CD8-positive, alpha-beta memory T cell (primary cell): ENCODE measurements around the gene TRAF5. TPM values are rescaled to one million over a fixed set of nuclear protein-coding genes. Genes with fewer than 3 reads are reported as not detected.

ENCODE experiments used
- CTCF ChIA-PET: fragments of 350-600 bp; sonication (Branson Sonifier 250); formaldehyde crosslinking; loops from one replicate; lab custom pipeline; 2021; ENCODE audit warnings: antibody characterized with exemption; lab: Charles Lee
- POLR2A ChIA-PET: fragments of 350-600 bp; sonication (Branson Sonifier 250); formaldehyde crosslinking; loops from one replicate; lab custom pipeline; 2021; ENCODE audit warnings: antibody characterized with exemption; lab: Charles Lee
- DNase-seq, 5 donors: peaks; one replicate each; pipeline versions ENCODE4 v3.0.0 to v3.0.0-alpha.2; 2020 to 2022; ENCODE audit warnings: mixed read lengths in 1 of 5
- H3K27ac ChIP-seq: one replicate; pipeline ENCODE4 v1.7.0; 2013; ENCODE audit warnings: low read depth, mild to moderate bottlenecking, low read length, moderate library complexity
- H3K27me3 ChIP-seq: 2 replicates; pipeline ENCODE4 v1.7.0; 2013; ENCODE audit warnings: low read length, mild to moderate bottlenecking; ENCODE audit not compliant: insufficient read depth, poor library complexity, severe bottlenecking
- H3K36me3 ChIP-seq: 2 replicates; pipeline ENCODE4 v1.7.0; 2013; ENCODE audit warnings: mild to moderate bottlenecking, low read length, moderate library complexity; ENCODE audit not compliant: insufficient read depth
- H3K4me1 ChIP-seq: 2 replicates; pipeline ENCODE4 v1.7.0; 2013; ENCODE audit warnings: mild to moderate bottlenecking, low read length, moderate library complexity; ENCODE audit not compliant: insufficient read depth
- H3K4me3 ChIP-seq: 2 replicates; pipeline ENCODE4 v1.7.0; 2013; ENCODE audit warnings: mild to moderate bottlenecking, low read length
- H3K9me3 ChIP-seq: 2 replicates; pipeline ENCODE4 v1.7.0; 2013; ENCODE audit warnings: mild to moderate bottlenecking, low read length
- H3K27ac Mint-ChIP-seq, 8 donors: one replicate each; pipeline ENCODE4 v1.8.0; 2020 to 2021; ENCODE audit warnings: mixed read lengths in 8 of 8, mild to moderate bottlenecking in 6 of 8, inconsistent platforms in 3 of 8, moderate library complexity in 3 of 8
- H3K27me3 Mint-ChIP-seq, 2 donors: one replicate each; pipeline ENCODE4 v1.8.0; 2020 to 2021; ENCODE audit warnings: mixed read lengths in 2 of 2, mild to moderate bottlenecking in 1 of 2, moderate library complexity in 1 of 2
- H3K36me3 Mint-ChIP-seq, 3 donors: one replicate each; pipeline ENCODE4 v1.8.0; 2020 to 2021; ENCODE audit warnings: mixed read lengths in 3 of 3, inconsistent platforms in 1 of 3, mild to moderate bottlenecking in 1 of 3
- H3K4me1 Mint-ChIP-seq, 3 donors: one replicate each; pipeline ENCODE4 v1.8.0; 2020 to 2021; ENCODE audit warnings: mixed read lengths in 3 of 3, inconsistent platforms in 1 of 3, mild to moderate bottlenecking in 1 of 3
- H3K4me3 Mint-ChIP-seq, 7 donors: one replicate each; pipeline ENCODE4 v1.8.0; 2020 to 2021; ENCODE audit warnings: mixed read lengths in 7 of 7, mild to moderate bottlenecking in 6 of 7, moderate library complexity in 4 of 7, inconsistent platforms in 2 of 7
- H3K9me3 Mint-ChIP-seq, 5 donors: one replicate each; pipeline ENCODE4 v1.8.0; 2020 to 2022; ENCODE audit warnings: mixed read lengths in 5 of 5, mild to moderate bottlenecking in 3 of 5, moderate library complexity in 2 of 5, inconsistent platforms in 1 of 5
- polyA plus RNA-seq: library from polyadenylated mRNA; unstranded; fragments of 300-500 nt; fragmentation: Illumina TruSeq; gene quantifications from one replicate; pipeline ENCODE4 v1.2.3, GENCODE V29; 2021
- total RNA-seq, 2 experiments: library from RNA; stranded (reverse); gene quantifications; one replicate each; pipeline ENCODE4 v1.2.3, GENCODE V29; 2021

Gene TRAF5
- total and polyA plus RNA-seq, 3 experiments from 2014 or later, result 30.7 to 38.3 (median 33.7) TPM

DNA sequence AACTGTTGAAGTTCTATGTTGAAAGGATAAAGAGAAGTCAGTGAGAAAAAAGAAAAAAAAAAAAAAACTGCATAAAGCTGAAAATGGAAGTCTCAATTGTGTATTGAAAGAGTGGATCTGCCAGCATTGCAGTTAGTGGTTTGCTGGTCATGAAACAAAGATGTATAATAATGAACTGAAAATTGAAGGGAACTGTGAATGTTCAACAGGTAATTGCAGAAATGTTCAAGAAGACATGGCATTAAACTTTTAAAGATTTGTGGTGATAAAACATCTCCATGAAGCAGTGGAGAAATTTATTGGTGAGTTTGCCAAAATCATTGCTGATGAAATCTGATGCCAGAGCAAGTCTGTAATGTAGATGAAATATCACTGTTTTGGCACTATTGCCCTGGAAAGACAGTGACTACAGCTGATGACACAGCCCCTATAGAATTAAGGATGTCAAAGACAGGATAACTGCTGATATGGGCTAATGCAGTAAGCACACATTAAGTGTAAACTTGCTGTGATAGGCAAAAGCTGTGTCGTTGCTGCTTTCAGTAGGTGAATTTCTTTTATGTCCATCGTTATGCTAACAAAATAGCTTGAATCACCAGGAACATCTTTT, 94.3 kb downstream of the TRAF5 start:
- Histone ChIP-seq H3K27ac (no peak overlapping the region), H3K9me3 (no peaks in the 10 kb centered on the region), H3K36me3 (no peaks in the 10 kb centered on the region), H3K4me3 (no peak overlapping the region), H3K4me1 (no peaks in the 10 kb centered on the region), H3K27me3 (no peaks in the 10 kb centered on the region)
- H3K36me3 Mint-ChIP-seq, result peaks cover 0 to 2% (median 0%) of the 10 kb centered on the region in 3 donors
- ChIA-PET POLR2A (interaction anchor here (0.5 kb wide), 1 partner anchor 865 kb away, joined by 4 read pairs; no protein-coding TSS in a partner anchor), CTCF (no interaction called here)
- H3K4me1 Mint-ChIP-seq, result peaks cover 11 to 29% (median 17%) of the 10 kb centered on the region in 3 donors
- DNase-seq, result no peak
- H3K27me3 Mint-ChIP-seq, result no peaks in the 10 kb centered on the region
- H3K27ac Mint-ChIP-seq, result no peak overlapping the region
- no peaks in the 10 kb centered on the region for H3K9me3 Mint-ChIP-seq
- no peak overlapping the region for H3K4me3 Mint-ChIP-seq

DNA sequence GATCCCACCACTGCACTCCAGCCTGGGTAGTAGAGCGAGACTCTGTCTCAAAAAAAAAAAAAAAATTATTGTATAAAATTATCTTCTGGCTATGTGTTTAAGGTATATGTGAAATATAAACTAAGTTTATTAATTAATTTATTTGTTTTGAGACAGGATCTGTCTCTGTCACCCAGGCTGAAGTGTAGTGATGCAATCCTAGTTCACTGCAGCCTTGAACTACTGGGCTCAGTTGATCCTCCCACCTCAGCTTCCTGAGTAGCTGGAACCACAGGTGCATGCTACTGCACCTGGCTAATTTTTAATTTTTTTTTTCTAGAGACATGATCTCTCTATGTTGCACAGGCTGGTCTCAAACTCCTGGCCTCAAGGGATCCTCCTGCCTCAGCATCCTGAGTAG, 97.4 kb downstream of the TRAF5 start:
- Histone ChIP-seq H3K27me3 (no peaks in the 10 kb centered on the region), H3K4me1 (no peaks in the 10 kb centered on the region), H3K36me3 (no peaks in the 10 kb centered on the region), H3K9me3 (no peaks in the 10 kb centered on the region), H3K27ac (no peak overlapping the region), H3K4me3 (no peak overlapping the region)
- Mint-ChIP-seq H3K4me3 (no peak overlapping the region), H3K27ac (no peak overlapping the region), H3K4me1 (peaks cover 0 to 16% (median 2%) of the 10 kb centered on the region in 3 donors), H3K9me3 (no peaks in the 10 kb centered on the region), H3K27me3 (no peaks in the 10 kb centered on the region), H3K36me3 (peaks cover 0 to 4% (median 1%) of the 10 kb centered on the region in 3 donors)
- POLR2A ChIA-PET, result no interaction called here
- CTCF ChIA-PET, result interaction anchor here (1.4 kb wide), 1 partner anchor 1034 kb away, joined by 3 read pairs; no protein-coding TSS in a partner anchor
- no peak for DNase-seq

Other genes with a start within 250 kb of the TRAF5 start
- not detected for gene KCNH1, start 192.7 kb upstream of the TRAF5 start, total RNA-seq
- not detected for gene KCNH1, start 192.7 kb upstream of the TRAF5 start, polyA plus RNA-seq
- gene RCOR3, start 67.5 kb upstream of the TRAF5 start, total RNA-seq, result 10 to 100 TPM; 33.9 to 36.4 TPM
- 25.6 TPM for gene RCOR3, start 67.5 kb upstream of the TRAF5 start, polyA plus RNA-seq
- not detected for gene RD3, start 165.3 kb downstream of the TRAF5 start, total RNA-seq
- not detected for gene RD3, start 165.3 kb downstream of the TRAF5 start, polyA plus RNA-seq